ENCODE data around the gene NMRK1.

The NMRK1 gene

DNA sequence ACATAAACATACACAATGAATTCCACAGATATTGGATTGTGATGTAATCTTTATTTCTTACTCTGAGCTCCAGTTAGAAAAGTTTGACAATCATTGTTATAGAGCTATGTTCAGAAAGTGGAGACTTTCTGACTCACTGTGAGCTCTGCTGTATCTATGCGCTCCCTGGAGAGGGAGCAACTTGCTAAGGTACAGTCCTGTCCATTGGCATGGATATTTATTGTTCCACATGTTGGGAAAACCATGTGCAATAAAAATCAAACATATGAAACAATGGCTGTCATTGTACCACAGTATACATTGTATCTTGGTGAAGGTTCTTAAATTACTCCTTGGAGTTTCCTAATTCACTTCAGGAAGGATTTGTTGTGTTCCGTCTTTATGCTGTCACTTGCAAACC, 26.8 kb downstream of the NMRK1 start:
- no peak for DNase-seq (ENCODE audit: low read depth)

DNA sequence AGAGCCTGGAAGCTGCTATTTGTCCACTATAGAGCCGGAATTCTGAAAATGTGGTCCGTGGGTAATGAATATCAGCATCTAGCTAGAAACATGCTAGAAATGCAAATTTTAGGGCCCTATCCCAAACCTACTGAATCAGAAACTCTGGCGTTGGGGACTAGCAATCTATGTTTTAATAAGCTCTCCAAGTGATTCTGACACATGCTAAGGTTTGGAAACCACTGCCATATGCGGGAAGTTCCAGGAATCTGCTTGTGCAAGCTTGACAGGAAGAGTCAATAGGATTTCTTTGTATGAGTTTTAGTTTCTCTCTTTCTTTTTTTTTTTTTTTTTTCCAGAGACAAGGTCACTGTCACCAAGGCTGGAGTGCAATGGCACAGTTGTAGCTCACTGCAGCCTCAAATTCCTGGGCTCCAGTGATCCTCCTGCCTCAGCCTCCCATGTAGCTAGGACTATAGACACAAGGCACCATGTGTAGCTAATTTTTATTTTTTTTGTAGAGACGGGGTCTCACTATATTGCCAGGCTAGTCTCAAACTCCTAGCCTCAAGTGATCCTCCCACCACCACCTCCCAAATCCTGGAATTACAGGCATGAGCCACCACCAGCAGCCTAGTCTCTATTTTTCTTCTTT, 33.5 kb downstream of the NMRK1 start:
- peak; percentile 90 for DNase-seq (ENCODE audit: low read depth)

DNA sequence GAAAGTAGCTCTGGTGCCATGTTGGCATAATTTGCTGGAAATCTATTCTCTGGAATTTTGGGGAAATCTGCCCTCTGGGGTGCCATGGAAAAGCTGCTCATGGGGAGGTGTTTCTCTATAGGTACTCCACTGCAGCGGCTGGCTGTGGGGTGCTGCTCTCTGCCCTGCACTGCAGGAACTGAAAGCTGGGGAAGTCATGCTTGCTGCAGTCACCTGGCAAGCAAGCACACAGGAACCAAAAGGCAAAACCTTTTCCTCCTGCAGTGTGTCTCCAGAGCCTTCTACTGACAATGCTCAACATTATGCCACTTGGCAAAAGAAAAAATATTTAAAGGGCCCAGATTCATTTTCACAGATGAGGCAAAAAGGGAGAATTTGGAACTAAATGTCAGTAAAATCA, 34.1 kb downstream of the NMRK1 start:
- no peak for DNase-seq (ENCODE audit: low read depth)

DNA sequence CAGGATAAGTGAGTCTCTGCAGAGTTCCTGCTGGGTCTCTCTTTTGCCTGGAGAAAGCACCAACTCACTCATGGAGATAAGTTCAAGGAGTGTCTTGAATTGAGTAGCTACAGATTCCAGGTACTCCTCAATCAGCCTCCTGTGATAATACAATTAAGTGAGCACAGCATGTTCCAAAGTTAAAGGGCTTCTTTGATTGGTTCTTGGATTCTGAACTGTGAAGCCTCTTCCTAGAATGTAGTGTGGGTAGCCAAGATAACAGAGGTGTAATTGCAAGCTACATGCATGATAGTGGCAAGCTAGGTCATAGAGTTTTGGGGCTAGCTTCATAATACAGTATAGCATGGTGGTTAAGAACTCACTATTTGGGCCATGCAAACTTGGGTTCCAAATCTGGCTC, 36.7 kb downstream of the NMRK1 start:
- no peak for DNase-seq (ENCODE audit: low read depth)

DNA sequence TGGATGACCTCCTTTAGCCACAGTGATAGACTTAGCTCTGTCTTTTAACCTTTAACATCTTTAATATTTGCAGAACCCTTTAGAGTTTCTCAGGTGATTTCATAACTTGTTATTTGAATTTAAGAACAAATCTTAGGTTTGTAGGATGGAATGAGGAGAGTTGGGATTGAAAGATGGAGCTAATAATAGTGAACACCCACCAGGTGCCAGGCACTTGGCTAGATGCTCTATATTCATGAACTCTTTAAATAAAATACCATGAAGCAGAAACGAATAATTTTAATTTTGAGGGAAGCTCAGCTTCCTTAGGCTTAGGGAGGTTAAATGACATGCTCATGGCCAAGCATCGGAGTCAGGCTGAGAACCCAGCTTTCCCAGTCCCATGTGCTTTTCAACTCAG, 40.4 kb downstream of the NMRK1 start:
- no peak for DNase-seq (ENCODE audit: low read depth)

DNA sequence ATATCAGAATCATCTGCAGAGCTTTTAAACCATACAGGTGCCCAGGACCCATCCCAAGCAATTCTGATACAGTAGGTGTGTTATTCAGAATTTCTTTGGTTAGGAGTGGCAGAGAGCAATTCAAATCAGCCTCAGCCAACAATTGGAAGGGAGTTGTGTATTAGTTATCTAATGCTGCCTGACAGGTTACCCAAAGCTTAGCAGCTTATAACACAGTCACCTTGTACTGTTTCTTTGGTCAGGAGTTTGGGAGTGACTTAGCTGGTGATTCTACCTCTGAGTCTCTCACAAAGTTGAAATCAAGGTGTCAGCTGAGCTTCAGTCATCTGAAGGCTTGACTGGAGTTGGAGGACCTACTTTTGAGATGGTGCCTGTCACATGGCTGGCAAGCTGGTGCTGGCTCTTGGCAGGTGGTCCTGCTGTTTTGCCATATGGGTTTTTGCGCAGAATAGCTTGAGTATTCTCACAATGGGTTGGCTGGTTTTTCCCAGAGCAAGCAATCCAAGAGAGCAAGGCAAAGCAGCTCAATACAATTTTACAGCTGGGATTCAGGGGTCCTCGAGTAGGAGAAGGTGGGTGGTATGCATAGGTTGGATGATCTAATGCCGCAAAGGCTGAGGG, 41.1 kb downstream of the NMRK1 start:
- DNase-seq (ENCODE audit: low read depth), result no peak

DNA sequence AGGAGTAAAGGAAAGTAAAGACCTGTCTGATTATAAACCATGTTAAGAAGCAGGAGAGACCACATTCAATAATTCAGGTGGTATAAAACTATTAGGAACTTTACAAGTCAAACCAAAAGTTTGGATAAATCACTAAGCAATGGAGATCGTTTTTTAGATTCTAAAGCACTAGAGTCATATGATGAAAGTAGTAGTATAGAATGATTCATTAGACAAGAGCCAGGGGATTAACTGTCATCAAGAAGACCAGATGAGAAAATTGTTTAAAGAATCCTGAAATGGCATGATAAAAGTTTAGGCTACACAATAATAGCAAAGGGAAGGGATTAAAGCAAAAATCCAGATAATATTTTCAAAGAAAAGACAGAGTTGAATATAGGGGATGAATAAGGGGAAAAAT, 46.9 kb downstream of the NMRK1 start:
- no peak for DNase-seq (ENCODE audit: low read depth)

DNA sequence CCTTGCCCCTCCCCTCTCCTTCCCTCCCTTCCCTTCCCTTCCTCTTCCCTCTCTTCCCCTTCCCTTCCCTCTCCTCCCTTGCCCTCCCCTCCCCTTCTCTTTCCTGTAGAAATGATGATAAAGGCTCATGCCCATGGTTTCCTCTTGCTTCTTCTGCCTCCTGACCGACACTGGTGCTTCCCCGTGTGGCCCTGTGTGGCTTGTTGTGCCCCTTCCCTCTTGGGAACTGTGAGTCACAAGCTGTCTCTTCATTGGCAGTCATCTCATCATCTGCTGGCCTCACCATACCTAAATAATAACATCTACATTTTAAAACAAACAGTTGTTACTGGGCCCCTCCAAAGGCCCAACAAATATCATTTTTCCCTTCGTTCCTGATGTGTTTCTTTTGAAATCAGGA, 48.2 kb downstream of the NMRK1 start:
- DNase-seq (ENCODE audit: low read depth), result peak; percentile 13

DNA sequence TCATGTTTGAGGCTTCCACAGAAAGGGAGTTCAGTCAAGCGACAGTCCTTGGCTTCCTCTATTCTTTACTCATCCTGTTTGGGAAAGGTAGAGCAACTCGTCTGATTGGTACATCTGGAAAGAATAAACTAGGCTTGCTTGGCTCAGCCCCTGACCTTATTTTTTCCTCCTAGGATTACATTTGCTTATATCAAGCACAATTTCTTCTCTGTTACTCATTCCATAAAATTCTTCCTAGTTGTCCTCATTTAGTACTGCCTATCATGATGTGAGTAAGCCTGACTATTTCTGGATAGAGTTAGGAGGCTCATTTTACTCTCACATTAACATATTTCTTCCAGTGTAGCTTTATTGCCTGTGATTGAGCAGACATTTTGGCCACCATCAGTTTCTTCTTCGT, 48.9 kb downstream of the NMRK1 start:
- peak; percentile 93 for DNase-seq (ENCODE audit: low read depth)

DNA sequence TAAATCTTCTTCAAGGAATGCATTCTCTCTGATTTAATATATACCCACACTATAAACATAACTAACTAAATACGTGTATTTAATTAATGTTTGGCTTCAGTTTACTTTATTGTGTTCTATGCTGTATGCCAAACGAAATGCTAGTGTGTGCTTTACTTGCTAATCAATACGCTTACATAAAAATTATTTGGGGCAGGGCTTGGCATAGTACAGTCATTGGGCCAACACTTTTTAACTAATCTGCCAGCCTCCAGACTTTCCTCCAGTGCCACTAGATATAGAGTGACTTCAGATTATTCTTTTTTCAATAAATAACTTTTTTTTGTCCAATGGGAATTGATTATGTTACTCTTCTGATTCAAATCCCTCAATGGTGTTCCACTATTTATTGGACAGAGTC, 51.2 kb downstream of the NMRK1 start:
- DNase-seq (ENCODE audit: low read depth), result no peak

DNA sequence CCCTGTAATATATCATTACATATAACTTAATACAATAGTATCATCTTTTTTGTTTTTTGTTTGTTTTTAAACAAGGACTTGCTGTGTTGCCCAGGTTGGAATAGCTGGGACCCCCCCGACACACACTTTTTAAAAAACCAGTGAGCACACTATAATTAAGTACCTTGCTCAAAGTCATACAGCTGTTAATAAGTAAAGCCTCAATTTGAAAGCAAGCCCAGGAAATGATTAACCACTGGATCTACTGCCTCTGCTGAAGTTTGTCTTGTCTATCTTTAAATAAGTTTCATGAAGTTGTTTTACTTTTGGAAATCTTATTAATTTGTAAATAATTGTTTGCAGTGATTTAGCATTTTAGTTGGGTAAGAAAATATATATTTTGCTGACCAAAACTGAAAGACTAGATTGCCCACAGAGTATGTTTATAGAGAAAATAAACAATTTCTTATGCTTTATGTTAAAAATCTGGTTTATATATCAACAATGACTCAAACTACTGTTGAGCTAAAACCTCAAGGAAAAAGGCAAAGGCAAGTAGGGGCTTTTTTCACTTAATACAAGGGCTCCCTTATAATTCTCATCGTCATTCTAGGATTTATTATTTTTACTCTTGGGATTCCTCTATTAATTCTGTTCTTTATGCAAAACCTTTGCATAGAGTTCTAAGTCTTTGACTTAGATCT, 54.0 kb downstream of the NMRK1 start:
- peak; percentile 3 for DNase-seq (ENCODE audit: low read depth)

DNA sequence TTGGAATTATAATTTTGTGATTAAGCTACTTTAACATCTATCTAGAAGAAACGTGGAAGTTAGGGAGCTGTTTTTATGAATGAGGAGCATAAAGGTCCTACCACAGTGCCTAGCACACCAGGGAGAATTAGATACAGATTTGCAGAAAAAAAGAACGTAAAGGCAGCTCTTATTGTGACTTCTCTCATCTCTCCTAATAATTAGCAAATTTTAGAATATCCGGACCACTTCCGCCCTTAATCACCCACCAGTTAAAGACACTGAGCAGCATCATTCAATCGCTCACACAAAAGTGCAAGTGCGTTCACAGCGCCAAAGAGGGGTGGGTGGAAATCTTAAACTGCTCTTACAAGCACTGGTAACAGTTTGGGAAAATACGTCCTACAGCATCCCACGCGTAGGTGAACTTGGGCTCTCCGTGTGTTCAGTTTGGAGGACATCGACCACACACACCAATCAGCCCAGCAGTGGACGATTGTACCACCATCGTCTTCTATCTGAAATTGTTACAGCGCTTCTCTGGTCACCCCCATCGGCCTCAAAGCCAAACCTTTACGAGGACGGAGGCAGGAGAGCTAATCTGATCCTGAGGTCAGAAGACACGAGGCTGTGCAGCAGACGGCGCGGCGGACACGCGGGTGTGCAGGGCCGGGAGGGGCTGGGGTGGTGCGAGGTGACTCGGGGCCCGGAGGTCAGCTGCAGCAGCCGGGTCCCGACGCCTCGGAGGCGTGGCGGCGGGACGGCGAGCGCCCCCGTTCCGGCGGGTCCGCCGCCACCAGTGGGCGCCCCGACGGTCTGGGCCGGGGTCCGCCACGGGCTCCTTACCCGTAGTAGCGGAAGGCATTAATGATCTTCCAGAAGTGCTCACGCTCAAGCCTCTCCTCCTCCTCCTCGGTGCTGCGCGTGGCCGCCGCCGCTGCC, 60.5 kb downstream of the NMRK1 start:
- peak; percentile 42 for DNase-seq (ENCODE audit: low read depth)

DNA sequence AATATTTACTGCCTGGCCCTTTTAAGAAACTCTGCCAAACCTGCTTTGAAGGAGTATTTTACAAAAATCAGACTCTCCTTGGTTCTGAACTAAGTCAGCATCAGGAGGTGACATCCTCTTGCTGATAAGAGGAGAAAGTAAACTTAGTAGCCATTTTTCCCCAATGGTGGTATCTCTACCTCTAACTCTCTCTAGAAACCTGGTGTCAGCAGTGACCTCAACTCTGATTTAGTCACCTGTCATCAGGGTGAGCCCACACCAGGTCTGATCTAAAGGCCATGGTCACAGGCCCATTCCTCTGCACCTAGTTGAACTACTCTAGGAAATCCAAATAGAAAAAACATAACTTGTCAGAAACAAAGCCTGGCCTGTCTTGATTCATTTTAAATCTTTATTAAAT, 64.1 kb downstream of the NMRK1 start:
- no peak for DNase-seq (ENCODE audit: low read depth)

DNA sequence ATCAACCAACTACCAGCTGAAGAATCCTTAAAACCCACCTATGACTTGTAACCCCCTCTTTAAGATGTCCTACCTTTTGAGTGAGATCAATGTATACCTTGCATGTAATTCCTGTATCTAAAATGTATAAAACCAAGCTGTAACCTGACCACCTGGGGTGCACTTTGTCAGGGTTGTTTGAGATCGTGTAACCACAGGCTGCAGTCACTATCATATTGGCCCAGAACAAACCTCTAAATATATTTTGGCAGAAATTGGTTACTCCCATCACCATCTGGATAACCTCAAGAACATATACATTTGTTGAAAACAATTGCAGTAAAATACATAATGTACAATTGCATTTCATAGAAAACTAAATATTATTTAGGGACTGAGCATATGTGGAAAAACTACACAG, 68.3 kb downstream of the NMRK1 start:
- DNase-seq (ENCODE audit: low read depth), result no peak

DNA sequence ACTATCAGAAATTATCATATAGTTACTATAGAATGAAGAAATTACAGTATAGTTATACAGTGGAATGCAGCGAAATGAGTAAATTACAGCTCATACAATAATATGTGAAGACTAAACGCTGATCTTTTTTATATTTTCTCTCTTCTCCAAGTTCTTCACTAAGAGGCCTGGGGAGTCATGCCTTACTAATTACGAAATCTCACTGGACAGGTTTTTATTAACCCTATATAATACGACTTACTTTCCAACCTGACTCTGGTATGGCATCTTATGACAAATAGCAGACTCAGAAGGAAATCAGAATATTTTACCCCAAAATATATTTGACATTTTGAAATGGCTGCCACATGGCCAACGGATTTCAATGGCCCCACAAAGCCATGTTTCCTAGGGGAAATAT, 68.9 kb downstream of the NMRK1 start:
- no peak for DNase-seq (ENCODE audit: low read depth)

DNA sequence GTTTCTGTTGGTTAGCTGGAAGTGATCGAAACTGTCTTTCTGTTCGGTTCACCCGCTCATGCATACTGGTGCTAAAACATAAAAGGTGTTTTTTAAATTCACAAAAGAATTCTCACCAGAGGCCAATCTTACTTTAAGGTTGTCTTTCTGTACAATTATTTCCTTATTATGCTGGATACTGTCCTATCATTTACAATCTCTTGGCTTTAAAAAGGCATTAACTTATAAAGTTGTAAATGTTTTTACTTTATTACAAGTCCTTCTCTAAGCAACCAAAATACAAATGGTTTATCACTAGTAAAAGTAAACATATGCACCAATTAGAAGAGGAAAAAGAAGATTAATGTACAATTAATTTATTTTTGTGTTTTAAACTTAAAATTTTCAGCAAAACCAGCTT, 70.6 kb downstream of the NMRK1 start:
- DNase-seq (ENCODE audit: low read depth), result no peak

DNA sequence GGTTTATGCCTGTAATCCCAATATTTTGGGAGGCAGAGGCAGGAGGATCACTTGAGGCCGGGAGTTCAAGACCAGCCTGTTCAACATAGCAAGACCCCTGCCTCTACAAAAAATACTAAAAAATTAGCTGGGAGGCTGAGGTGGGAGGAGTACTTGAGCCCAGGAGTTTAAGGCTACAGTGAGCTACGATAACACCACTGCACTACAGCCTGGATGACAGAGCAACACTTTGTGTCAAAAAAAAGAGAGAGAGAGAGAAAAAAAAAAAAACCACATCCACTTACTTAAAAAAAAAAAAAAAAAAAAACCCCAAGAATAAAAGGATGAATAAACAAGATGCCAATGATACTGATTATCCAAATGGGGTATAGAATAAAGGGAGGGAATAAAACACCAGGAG, 74.2 kb downstream of the NMRK1 start:
- no peak for DNase-seq (ENCODE audit: low read depth)

Data from fibroblast of gingiva (primary cell).